HepG2 (cell line): ENCODE results near the gene PPIL3. TPM values are rescaled to one million over a fixed set of nuclear protein-coding genes. Genes with fewer than 3 reads are reported as not detected.

Source experiments
- GFI1 ChIP-seq: sonication (generic); formaldehyde crosslinking; IDR thresholded peaks from 2 replicates; pipeline ENCODE4 v1.5.0; 2020; ENCODE audit warnings: missing genetic modification reagents, mild to moderate bottlenecking, borderline replicate concordance
- MXI1 ChIP-seq: IDR thresholded peaks from 3 replicates; pipeline ENCODE4 v1.6.1; 2012; ENCODE audit warnings: low read depth, low read length, inconsistent platforms, borderline replicate concordance
- PTBP1 ChIP-seq: fragments of 200-400 bp; formaldehyde crosslinking; IDR thresholded peaks from 2 replicates; pipeline ENCODE4 v1.6.1; 2018; ENCODE audit warnings: low read length, low read depth; ENCODE audit not compliant: poor library complexity, severe bottlenecking
- SKI ChIP-seq: fragments of 450-650 bp; IDR thresholded peaks from one replicate; pipeline ENCODE4 v1.6.1; 2018; ENCODE audit warnings: mild to moderate bottlenecking; ENCODE audit not compliant: partially characterized antibody
- YEATS2 ChIP-seq: sonication (generic); formaldehyde crosslinking; IDR thresholded peaks from 2 replicates; pipeline ENCODE4 v1.4.0; 2020; ENCODE audit warnings: missing genetic modification reagents, borderline replicate concordance
- ZNF124 ChIP-seq: sonication (generic); formaldehyde crosslinking; IDR thresholded peaks from 2 replicates; pipeline ENCODE4 v1.4.0; 2020; ENCODE audit warnings: missing genetic modification reagents
- ZNF484 ChIP-seq: sonication (generic); formaldehyde crosslinking; IDR thresholded peaks from 2 replicates; pipeline ENCODE4 v1.5.1; 2020; ENCODE audit warnings: mild to moderate bottlenecking, low read depth, missing genetic modification reagents, borderline replicate concordance
- ZNF713 ChIP-seq: sonication (generic); formaldehyde crosslinking; IDR thresholded peaks from 2 replicates; pipeline ENCODE4 v1.4.0; 2020; ENCODE audit warnings: mild to moderate bottlenecking, missing genetic modification reagents
- polyA plus RNA-seq, 8 experiments: library from polyadenylated mRNA; depleted of rRNA in 3 of 8; stranded (reverse) in 7 of 8; unstranded in 1 of 8; fragments of >200 nt; fragmentation: Illumina TruSeq in 4 of 8; extraction: Trizol in 4 of 8; gene quantifications; 2 replicates each; pipeline versions ENCODE4 v1.2.1 to v1.2.3, GENCODE V29; 2011 to 2016; ENCODE audit warnings: low read depth in 4 of 8, missing spikeins in 1 of 8, mixed read lengths in 1 of 8; ENCODE audit not compliant: insufficient read depth in 1 of 8
- total RNA-seq, 5 experiments: library from RNA; depleted of rRNA; stranded (reverse); fragments of >200 nt; fragmentation: Illumina TruSeq; extraction: Trizol; gene quantifications; 2 replicates each; pipeline ENCODE4 v1.2.3, GENCODE V29; 2016; ENCODE audit warnings: low read depth in 1 of 5
- TF ChIP-seq, protein P1 (sequence below): sonication (generic); formaldehyde crosslinking; IDR thresholded peaks from 2 replicates; pipeline ENCODE4 v1.5.0; 2020; ENCODE audit warnings: mild to moderate bottlenecking, missing genetic modification reagents
- TF ChIP-seq, protein P2 (sequence below): sonication (generic); formaldehyde crosslinking; IDR thresholded peaks from 2 replicates; pipeline ENCODE4 v1.5.0; 2020; ENCODE audit warnings: missing genetic modification reagents, mild to moderate bottlenecking, borderline replicate concordance
- TF ChIP-seq, protein P3 (sequence below): sonication (generic); formaldehyde crosslinking; conservative IDR thresholded peaks from 2 replicates; pipeline ENCODE4 v1.4.0; 2020; ENCODE audit warnings: missing genetic modification reagents
- TF ChIP-seq, protein P4 (sequence below): sonication (generic); formaldehyde crosslinking; IDR thresholded peaks from 2 replicates; pipeline ENCODE4 v1.5.1; 2020; ENCODE audit warnings: mild to moderate bottlenecking, missing genetic modification reagents, moderate library complexity
- TF ChIP-seq, protein P5 (sequence below): sonication (generic); formaldehyde crosslinking; conservative IDR thresholded peaks from 2 replicates; pipeline ENCODE4 v1.4.0; 2020; ENCODE audit warnings: mild to moderate bottlenecking, missing genetic modification reagents, moderate library complexity

Gene PPIL3
- total and polyA plus RNA-seq, 2 of the 13 experiments (the other 11 are each of a cell fraction or from before 2014, with no cell fraction given): 98.7 to 107 TPM

DNA sequence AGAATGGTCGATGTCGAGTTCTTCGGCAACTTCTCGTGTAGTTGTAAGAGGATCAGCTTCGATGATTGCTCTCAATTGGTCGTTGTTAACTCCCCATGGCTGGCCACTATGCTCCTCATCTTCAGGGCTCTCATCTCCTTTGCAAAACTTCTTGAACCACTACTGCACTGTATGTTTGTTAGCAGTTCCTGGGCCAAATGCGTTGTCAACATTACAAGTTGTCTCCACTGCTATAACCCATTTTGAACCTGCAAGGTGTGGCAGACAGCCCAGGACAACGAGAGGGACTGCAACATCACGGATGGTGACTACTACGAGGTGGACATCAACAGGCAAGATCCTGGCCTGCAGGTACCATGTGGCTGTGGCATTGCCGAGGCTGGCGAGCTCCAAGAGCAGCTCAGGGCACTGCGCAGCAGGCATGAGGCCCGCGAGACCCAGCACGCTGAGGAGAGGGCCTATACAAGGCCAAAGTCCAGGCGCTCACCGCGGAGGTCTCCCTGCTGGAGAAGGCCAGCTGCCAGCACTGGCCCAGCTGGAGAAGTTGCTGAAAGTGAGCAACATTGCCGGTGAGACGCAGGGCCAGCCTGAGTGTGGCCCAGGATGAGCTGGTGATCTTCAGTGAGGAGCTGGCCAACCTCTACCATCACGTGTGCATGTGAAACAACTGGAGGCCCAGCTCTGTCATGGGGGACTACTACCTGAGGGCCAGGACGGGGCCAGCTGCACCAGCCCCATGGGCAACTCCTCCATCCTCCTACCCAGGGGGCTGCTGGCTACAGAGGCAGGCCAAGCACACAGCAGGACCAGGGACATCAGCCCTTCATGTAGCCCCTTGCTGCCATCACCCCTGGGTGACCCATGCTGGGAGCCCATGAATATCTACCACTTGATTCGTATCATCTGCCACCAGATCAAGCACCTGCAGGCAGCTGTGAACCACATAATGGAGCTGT, 44.6 kb downstream of the PPIL3 start (continued):
- TF ChIP-seq, protein P1, sequence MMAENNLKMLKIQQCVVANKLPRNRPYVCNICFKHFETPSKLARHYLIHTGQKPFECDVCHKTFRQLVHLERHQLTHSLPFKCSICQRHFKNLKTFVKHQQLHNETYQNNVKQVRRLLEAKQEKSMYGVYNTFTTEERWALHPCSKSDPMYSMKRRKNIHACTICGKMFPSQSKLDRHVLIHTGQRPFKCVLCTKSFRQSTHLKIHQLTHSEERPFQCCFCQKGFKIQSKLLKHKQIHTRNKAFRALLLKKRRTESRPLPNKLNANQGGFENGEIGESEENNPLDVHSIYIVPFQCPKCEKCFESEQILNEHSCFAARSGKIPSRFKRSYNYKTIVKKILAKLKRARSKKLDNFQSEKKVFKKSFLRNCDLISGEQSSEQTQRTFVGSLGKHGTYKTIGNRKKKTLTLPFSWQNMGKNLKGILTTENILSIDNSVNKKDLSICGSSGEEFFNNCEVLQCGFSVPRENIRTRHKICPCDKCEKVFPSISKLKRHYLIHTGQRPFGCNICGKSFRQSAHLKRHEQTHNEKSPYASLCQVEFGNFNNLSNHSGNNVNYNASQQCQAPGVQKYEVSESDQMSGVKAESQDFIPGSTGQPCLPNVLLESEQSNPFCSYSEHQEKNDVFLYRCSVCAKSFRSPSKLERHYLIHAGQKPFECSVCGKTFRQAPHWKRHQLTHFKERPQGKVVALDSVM (CRISPR knock-in tag): 0 out of 2 replicates have a peak, but pooled peaks have one; percentile 18
- TF ChIP-seq ZNF713 (CRISPR knock-in tag) (no peak), YEATS2 (CRISPR knock-in tag) (no peak), MXI1 (peak; percentile 46; the same call in 1 of the 3 replicates), ZNF484 (CRISPR knock-in tag) (peak; percentile 86; the same call in 1 of the 2 replicates), ZNF124 (CRISPR knock-in tag) (no peak), SKI (no peak), PTBP1 (no peak), GFI1 (CRISPR knock-in tag) (no peak)
- TF ChIP-seq, protein P2, sequence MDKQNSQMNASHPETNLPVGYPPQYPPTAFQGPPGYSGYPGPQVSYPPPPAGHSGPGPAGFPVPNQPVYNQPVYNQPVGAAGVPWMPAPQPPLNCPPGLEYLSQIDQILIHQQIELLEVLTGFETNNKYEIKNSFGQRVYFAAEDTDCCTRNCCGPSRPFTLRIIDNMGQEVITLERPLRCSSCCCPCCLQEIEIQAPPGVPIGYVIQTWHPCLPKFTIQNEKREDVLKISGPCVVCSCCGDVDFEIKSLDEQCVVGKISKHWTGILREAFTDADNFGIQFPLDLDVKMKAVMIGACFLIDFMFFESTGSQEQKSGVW (CRISPR knock-in tag): no peak
- TF ChIP-seq, protein P3, sequence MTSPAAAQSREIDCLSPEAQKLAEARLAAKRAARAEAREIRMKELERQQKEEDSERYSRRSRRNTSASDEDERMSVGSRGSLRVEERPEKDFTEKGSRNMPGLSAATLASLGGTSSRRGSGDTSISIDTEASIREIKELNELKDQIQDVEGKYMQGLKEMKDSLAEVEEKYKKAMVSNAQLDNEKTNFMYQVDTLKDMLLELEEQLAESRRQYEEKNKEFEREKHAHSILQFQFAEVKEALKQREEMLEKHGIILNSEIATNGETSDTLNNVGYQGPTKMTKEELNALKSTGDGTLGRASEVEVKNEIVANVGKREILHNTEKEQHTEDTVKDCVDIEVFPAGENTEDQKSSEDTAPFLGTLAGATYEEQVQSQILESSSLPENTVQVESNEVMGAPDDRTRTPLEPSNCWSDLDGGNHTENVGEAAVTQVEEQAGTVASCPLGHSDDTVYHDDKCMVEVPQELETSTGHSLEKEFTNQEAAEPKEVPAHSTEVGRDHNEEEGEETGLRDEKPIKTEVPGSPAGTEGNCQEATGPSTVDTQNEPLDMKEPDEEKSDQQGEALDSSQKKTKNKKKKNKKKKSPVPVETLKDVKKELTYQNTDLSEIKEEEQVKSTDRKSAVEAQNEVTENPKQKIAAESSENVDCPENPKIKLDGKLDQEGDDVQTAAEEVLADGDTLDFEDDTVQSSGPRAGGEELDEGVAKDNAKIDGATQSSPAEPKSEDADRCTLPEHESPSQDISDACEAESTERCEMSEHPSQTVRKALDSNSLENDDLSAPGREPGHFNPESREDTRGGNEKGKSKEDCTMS (CRISPR knock-in tag): no peak
- TF ChIP-seq, protein P4, sequence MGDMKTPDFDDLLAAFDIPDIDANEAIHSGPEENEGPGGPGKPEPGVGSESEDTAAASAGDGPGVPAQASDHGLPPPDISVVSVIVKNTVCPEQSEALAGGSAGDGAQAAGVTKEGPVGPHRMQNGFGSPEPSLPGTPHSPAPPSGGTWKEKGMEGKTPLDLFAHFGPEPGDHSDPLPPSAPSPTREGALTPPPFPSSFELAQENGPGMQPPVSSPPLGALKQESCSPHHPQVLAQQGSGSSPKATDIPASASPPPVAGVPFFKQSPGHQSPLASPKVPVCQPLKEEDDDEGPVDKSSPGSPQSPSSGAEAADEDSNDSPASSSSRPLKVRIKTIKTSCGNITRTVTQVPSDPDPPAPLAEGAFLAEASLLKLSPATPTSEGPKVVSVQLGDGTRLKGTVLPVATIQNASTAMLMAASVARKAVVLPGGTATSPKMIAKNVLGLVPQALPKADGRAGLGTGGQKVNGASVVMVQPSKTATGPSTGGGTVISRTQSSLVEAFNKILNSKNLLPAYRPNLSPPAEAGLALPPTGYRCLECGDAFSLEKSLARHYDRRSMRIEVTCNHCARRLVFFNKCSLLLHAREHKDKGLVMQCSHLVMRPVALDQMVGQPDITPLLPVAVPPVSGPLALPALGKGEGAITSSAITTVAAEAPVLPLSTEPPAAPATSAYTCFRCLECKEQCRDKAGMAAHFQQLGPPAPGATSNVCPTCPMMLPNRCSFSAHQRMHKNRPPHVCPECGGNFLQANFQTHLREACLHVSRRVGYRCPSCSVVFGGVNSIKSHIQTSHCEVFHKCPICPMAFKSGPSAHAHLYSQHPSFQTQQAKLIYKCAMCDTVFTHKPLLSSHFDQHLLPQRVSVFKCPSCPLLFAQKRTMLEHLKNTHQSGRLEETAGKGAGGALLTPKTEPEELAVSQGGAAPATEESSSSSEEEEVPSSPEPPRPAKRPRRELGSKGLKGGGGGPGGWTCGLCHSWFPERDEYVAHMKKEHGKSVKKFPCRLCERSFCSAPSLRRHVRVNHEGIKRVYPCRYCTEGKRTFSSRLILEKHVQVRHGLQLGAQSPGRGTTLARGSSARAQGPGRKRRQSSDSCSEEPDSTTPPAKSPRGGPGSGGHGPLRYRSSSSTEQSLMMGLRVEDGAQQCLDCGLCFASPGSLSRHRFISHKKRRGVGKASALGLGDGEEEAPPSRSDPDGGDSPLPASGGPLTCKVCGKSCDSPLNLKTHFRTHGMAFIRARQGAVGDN: peak; percentile 100
- TF ChIP-seq, protein P5, sequence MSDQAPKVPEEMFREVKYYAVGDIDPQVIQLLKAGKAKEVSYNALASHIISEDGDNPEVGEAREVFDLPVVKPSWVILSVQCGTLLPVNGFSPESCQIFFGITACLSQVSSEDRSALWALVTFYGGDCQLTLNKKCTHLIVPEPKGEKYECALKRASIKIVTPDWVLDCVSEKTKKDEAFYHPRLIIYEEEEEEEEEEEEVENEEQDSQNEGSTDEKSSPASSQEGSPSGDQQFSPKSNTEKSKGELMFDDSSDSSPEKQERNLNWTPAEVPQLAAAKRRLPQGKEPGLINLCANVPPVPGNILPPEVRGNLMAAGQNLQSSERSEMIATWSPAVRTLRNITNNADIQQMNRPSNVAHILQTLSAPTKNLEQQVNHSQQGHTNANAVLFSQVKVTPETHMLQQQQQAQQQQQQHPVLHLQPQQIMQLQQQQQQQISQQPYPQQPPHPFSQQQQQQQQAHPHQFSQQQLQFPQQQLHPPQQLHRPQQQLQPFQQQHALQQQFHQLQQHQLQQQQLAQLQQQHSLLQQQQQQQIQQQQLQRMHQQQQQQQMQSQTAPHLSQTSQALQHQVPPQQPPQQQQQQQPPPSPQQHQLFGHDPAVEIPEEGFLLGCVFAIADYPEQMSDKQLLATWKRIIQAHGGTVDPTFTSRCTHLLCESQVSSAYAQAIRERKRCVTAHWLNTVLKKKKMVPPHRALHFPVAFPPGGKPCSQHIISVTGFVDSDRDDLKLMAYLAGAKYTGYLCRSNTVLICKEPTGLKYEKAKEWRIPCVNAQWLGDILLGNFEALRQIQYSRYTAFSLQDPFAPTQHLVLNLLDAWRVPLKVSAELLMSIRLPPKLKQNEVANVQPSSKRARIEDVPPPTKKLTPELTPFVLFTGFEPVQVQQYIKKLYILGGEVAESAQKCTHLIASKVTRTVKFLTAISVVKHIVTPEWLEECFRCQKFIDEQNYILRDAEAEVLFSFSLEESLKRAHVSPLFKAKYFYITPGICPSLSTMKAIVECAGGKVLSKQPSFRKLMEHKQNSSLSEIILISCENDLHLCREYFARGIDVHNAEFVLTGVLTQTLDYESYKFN (CRISPR knock-in tag): peak; percentile 67
